Activated CD4-positive, alpha-beta memory T cell treated with anti-CD3 and anti-CD28 coated beads for 36 hours (primary cell): Measurements from ENCODE around the gene ORAI3. TPM values are rescaled to one million over a fixed set of nuclear protein-coding genes. Genes with fewer than 3 reads are reported as not detected.

Experiments used
- CTCF ChIA-PET: fragments of 350-600 bp; sonication (Branson Sonifier 250); formaldehyde crosslinking; loops from one replicate; lab custom pipeline; 2021; ENCODE audit warnings: antibody characterized with exemption, inconsistent platforms; lab: Charles Lee
- POLR2A ChIA-PET: fragments of 350-600 bp; sonication (Branson Sonifier 250); formaldehyde crosslinking; loops from one replicate; lab custom pipeline; 2021; ENCODE audit warnings: antibody characterized with exemption; lab: Charles Lee
- DNase-seq: peaks from one replicate; pipeline ENCODE4 v3.0.0-alpha.2; 2020
- H3K27ac Mint-ChIP-seq: one replicate; pipeline ENCODE4 v1.8.0; 2021; ENCODE audit warnings: mixed read lengths
- H3K27me3 Mint-ChIP-seq: one replicate; pipeline ENCODE4 v1.8.0; 2021; ENCODE audit warnings: mixed read lengths
- H3K36me3 Mint-ChIP-seq: one replicate; pipeline ENCODE4 v1.8.0; 2021; ENCODE audit warnings: mixed read lengths
- H3K4me1 Mint-ChIP-seq: one replicate; pipeline ENCODE4 v1.8.0; 2021; ENCODE audit warnings: low read depth, mixed read lengths
- H3K4me3 Mint-ChIP-seq: one replicate; pipeline ENCODE4 v1.8.0; 2021; ENCODE audit warnings: mild to moderate bottlenecking, mixed read lengths
- H3K9me3 Mint-ChIP-seq: one replicate; pipeline ENCODE4 v1.8.0; 2021; ENCODE audit warnings: mixed read lengths
- intact Hi-C: fragments of 100-400 bp; cut with micrococcal nuclease; formaldehyde crosslinking; loops from one replicate; pipeline ENCODE4 v1.15.1; 2023
- total RNA-seq, 2 experiments: library from RNA; stranded (reverse); gene quantifications; one replicate each; pipeline ENCODE4 v1.2.3, GENCODE V29; 2021

ORAI3 gene
- total RNA-seq, 2 experiments from 2014 or later: 9.6 to 9.7 TPM

DNA sequence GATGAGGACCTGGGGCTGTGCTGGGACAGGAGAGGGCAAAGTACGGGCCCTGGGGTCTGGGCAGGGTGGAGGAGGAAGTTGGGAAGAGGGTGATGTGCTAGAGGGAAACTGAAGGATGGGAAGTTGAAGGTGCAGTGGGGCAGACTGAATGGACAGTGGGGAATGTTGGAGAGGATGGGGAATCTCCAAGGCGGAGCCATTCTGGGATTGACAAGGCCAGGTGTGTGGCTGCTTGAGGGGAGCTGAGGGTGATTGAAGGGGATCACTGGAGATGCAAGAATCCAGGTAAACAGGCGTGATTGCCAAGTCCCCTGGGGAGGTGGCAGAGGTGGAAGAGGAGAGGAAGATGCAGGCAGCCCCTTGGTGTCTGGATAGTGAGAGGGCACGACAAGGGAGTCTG lies 27.6 kb downstream of the ORAI3 start:
- intact Hi-C loops: no loop called here
- no peak for DNase-seq
- ChIA-PET POLR2A (no interaction called here), CTCF (interaction anchor here (2.1 kb wide), 1 partner anchor 9 kb away, joined by 5 read pairs; the partner anchor contains the start of gene HSD3B7)
- Mint-ChIP-seq H3K36me3 (peaks cover 51% of the 10 kb centered on the region), H3K9me3 (no peaks in the 10 kb centered on the region), H3K27me3 (no peaks in the 10 kb centered on the region), H3K27ac (no peak overlapping the region), H3K4me1 (no peaks in the 10 kb centered on the region), H3K4me3 (no peak overlapping the region)

DNA sequence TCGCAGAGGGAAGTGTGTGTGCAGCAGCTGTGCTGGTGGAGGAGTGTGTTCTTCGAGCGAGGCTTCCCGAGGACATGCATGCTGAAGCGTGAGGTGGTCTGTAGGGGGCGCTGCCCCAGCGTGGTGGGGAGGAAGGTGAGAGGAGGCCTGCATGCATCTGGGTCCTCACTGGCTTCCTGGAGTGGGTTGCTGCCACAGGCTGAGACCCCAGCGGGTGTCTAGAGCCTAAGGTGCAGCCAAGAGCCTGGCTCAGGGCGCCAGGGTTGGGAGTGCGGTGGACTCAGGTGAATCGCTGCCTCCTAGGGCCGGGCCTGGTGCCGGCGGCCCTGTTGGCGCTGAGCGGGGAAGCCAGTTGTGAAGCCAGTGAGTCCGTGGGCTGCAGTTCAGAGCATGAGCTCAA lies 28.6 kb downstream of the ORAI3 start:
- Mint-ChIP-seq H3K27ac (no peak overlapping the region), H3K36me3 (peaks cover 44% of the 10 kb centered on the region), H3K4me3 (no peak overlapping the region), H3K27me3 (no peaks in the 10 kb centered on the region), H3K9me3 (no peaks in the 10 kb centered on the region), H3K4me1 (no peaks in the 10 kb centered on the region)
- POLR2A ChIA-PET: no interaction called here
- intact Hi-C loops: no loop called here
- CTCF ChIA-PET: no interaction called here
- peak; percentile 36 for DNase-seq

DNA sequence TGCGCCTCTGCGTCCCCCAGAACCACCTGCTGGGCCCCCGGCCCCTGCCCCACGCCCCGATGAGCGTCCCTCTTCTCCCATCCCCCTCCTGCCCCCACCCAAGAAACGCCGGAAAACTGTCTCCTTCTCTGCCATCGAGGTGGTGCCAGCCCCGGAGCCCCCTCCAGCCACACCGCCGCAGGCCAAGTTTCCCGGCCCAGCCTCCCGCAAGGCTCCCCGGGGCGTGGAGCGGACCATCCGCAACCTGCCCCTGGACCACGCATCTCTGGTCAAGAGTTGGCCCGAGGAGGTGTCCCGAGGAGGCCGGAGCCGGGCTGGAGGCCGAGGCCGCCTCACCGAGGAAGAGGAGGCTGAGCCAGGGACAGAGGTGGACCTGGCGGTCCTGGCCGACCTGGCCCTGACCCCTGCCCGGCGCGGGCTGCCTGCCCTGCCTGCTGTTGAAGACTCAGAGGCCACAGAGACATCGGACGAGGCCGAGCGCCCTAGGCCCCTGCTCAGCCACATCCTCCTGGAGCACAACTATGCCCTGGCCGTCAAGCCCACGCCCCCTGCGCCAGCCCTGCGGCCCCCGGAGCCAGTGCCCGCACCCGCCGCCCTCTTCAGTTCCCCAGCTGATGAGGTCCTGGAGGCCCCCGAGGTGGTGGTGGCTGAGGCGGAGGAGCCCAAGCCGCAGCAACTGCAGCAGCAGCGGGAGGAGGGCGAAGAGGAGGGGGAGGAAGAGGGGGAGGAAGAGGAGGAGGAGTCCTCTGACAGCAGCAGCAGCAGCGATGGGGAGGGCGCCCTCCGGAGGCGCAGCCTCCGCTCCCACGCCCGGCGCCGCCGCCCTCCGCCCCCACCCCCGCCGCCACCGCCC lies 30.5 kb downstream of the ORAI3 start:
- CTCF ChIA-PET: no interaction called here
- intact Hi-C loops: loop anchor here (10.0 kb wide), 1 partner anchor 465 kb away; the partner anchor contains the start of gene ZNF843
- H3K36me3 Mint-ChIP-seq: peaks cover 30% of the 10 kb centered on the region
- no peaks in the 10 kb centered on the region for H3K27me3 Mint-ChIP-seq
- POLR2A ChIA-PET: no interaction called here
- no peak overlapping the region for H3K27ac Mint-ChIP-seq
- H3K9me3 Mint-ChIP-seq: no peaks in the 10 kb centered on the region
- no peak overlapping the region for H3K4me3 Mint-ChIP-seq
- no peak for DNase-seq
- H3K4me1 Mint-ChIP-seq: no peaks in the 10 kb centered on the region

DNA sequence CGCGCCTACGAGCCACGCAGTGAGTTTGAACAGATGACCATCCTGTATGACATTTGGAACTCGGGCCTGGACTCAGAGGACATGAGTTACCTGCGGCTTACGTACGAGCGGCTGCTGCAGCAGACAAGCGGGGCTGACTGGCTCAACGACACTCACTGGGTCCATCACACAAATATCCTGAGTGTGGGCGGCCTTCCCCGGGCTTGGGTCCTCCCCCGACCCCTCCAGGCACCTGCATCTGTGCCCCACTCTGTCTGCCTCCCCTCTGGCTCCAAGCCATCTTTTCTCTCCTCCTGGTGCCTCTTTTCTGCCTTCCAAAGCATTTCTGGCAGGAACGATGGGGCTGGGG lies 31.1 kb downstream of the ORAI3 start:
- Mint-ChIP-seq H3K27ac (no peak overlapping the region), H3K4me1 (no peaks in the 10 kb centered on the region), H3K9me3 (no peaks in the 10 kb centered on the region), H3K4me3 (no peak overlapping the region), H3K36me3 (peaks cover 27% of the 10 kb centered on the region), H3K27me3 (no peaks in the 10 kb centered on the region)
- DNase-seq: no peak
- ChIA-PET POLR2A (no interaction called here), CTCF (no interaction called here)
- intact Hi-C loops: loop anchor here (10.0 kb wide), 1 partner anchor 465 kb away; the partner anchor contains the start of gene ZNF843

DNA sequence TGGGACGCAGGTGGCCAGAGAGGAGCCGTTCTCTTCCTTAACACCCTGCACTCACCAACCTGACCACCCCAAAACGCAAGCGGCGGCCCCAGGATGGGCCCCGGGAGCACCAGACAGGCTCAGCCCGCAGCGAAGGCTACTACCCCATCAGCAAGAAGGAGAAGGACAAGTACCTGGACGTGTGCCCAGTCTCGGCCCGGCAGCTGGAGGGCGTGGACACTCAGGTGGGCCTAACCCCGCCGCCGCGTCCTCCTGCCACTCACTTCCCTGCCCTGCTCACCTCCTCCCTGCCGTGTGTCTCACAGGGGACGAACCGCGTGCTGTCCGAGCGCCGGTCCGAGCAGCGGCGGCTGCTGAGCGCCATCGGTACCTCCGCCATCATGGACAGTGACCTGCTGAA lies 31.6 kb downstream of the ORAI3 start:
- intact Hi-C loops: loop anchor here (10.0 kb wide), 1 partner anchor 464 kb away; the partner anchor contains the start of gene ZNF843
- Mint-ChIP-seq H3K9me3 (no peaks in the 10 kb centered on the region), H3K36me3 (peaks cover 27% of the 10 kb centered on the region), H3K4me3 (no peak overlapping the region), H3K27me3 (no peaks in the 10 kb centered on the region), H3K4me1 (no peaks in the 10 kb centered on the region), H3K27ac (no peak overlapping the region)
- CTCF ChIA-PET: no interaction called here
- POLR2A ChIA-PET: no interaction called here
- no peak for DNase-seq

DNA sequence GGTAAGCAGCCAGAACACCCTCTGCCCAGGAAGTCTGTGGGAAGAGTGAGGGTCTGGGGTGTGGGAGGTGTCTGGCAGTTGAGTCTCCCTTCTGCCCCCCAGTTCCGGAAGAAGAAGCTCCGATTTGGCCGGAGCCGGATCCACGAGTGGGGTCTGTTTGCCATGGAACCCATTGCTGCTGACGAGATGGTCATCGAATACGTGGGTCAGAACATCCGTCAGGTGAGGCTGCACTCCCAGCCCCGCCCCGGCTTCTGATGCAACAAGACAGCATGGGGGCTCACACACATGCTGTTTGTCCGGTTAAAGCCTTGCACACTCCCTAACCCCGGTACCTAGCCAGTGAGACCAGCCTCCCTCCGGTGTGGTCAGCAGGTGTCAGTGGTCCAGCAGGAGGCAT lies 32.1 kb downstream of the ORAI3 start:
- Mint-ChIP-seq H3K36me3 (peaks cover 27% of the 10 kb centered on the region), H3K4me1 (no peaks in the 10 kb centered on the region), H3K9me3 (no peaks in the 10 kb centered on the region), H3K27ac (no peak overlapping the region), H3K4me3 (no peak overlapping the region), H3K27me3 (no peaks in the 10 kb centered on the region)
- DNase-seq: no peak
- CTCF ChIA-PET: no interaction called here
- intact Hi-C loops: loop anchor here (10.0 kb wide), 1 partner anchor 464 kb away; the partner anchor contains the start of gene ZNF843
- POLR2A ChIA-PET: no interaction called here

DNA sequence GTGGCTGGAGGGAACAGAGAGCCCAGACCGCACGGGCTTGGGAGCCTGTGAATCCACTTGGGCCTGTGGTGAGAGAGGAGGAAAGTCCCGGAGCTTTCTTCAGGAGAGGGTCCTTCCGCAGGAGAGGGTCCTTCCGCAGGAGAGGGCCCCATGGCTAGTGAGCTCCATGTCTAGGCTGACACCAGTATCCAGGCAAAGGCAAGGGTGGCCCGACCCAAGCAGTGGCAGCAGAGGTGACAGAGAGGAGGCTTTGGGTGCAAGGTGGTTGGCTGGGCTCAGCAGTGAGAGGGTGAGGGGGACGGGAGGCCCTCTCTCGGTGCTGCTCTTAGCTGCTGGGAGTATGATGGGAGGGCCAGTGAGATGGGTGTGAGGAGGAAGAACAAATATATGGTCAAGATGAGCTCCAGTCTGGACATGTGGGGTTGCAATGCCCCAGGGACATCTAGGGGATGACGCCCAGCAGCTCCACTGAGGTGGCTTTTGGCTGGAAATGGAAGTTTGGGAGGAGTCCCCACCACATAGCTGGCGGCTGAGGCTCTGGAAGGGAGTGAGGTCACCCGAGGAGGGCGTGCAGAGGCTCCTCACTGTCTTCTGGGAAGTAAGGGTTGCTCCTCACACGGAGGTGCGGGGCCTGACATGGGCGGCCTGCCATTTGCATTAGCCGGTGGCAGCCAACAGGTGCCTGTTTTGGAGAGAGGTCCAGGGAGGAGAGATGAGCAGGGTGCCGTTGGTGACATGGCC lies 33.9 kb downstream of the ORAI3 start:
- Mint-ChIP-seq H3K4me1 (no peaks in the 10 kb centered on the region), H3K27ac (no peak overlapping the region), H3K9me3 (no peaks in the 10 kb centered on the region), H3K36me3 (peaks cover 16% of the 10 kb centered on the region), H3K4me3 (no peak overlapping the region), H3K27me3 (no peaks in the 10 kb centered on the region)
- intact Hi-C loops: loop anchor here (10.0 kb wide), 1 partner anchor 462 kb away; the partner anchor contains the start of gene ZNF843
- ChIA-PET CTCF (interaction anchor here (0.6 to 3.8 kb wide), 10 partner anchors 11 to 885 kb away, joined by 3 to 26 read pairs (median 3); partner anchors contain the start of genes VKORC1 and ZNF843), POLR2A (no interaction called here)
- DNase-seq: no peak

DNA sequence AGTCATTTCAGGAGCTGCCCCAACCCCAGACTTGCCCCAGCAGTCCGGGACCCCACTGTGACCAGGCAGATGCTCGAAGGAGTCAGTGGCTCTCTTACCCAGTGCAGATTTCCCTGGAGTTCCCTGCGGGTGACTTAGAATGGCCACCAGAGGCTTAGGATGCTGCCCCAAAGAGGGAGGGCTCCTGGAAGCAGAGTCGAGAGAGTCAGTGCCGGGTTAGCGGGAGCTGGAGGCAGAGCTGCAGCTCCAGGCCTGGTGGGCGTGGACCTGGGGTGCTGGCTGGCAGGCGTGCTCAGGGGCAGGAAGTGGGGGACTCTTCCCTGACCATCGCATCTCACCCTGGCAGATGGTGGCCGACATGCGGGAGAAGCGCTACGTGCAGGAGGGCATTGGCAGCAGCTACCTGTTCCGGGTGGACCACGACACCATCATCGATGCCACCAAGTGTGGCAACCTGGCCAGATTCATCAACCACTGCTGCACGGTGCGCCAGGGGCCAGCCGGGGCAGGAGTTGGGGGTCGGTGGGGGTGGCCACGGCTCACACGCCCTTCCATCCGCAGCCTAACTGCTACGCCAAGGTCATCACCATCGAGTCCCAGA lies 34.5 kb downstream of the ORAI3 start:
- peaks cover 16% of the 10 kb centered on the region for H3K36me3 Mint-ChIP-seq
- H3K27me3 Mint-ChIP-seq: no peaks in the 10 kb centered on the region

DNA sequence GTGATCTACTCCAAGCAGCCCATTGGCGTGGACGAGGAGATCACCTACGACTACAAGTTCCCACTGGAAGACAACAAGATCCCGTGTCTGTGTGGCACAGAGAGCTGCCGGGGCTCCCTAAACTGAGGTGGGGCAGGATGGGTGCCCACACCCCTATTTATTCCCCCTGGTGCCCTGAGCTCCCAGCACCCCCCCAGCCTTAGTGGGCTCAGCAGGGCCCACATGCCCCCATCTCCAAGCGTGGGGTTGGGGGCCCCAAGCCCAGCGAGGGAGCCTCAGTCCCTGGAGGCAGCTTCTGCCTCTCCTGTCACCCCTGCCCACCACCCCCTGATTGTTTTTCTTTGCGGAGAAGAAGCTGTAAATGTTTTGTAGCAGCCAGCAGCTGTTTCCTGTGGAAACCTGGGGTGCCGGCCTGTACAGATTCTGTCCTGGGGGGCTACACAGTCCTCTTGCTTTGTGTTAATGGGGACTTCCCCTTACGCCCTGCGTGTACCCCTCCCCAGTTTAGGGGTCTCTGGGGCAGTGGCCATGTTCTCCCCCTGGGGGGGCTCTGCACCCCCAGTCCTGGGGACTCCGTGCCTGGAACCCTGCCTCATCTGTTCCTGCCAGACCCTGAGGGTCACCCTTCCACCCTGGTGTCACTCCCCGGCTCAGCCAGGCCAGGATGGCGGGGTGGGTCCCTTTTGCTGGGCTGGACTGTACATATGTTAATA lies 35.2 kb downstream of the ORAI3 start:
- no peaks in the 10 kb centered on the region for H3K27me3 Mint-ChIP-seq
- H3K9me3 Mint-ChIP-seq: no peaks in the 10 kb centered on the region
- CTCF ChIA-PET: interaction anchor here (0.7 to 3.8 kb wide), 31 partner anchors 8 to 884 kb away, joined by 3 to 37 read pairs (median 5); partner anchors contain the start of genes KAT8, STX4, VKORC1 and ZNF646
- intact Hi-C loops: loop anchor here (2.0 to 10.0 kb wide), 2 partner anchors 111 to 461 kb away; partner anchors contain the start of genes VKORC1 and ZNF843
- H3K36me3 Mint-ChIP-seq: peaks cover 11% of the 10 kb centered on the region
- no peak overlapping the region for H3K27ac Mint-ChIP-seq
- DNase-seq: no peak
- H3K4me1 Mint-ChIP-seq: no peaks in the 10 kb centered on the region
- H3K4me3 Mint-ChIP-seq: no peak overlapping the region
- POLR2A ChIA-PET: no interaction called here

More for the DNA sequence above, 34.5 kb downstream of the ORAI3 start:
- POLR2A ChIA-PET: no interaction called here
- Mint-ChIP-seq H3K4me1 (no peaks in the 10 kb centered on the region), H3K27ac (no peak overlapping the region), H3K9me3 (no peaks in the 10 kb centered on the region), H3K4me3 (no peak overlapping the region)
- CTCF ChIA-PET: interaction anchor here (0.6 to 3.8 kb wide), 13 partner anchors 11 to 885 kb away, joined by 3 to 37 read pairs (median 3); partner anchors contain the start of genes VKORC1 and ZNF843
- intact Hi-C loops: loop anchor here (10.0 kb wide), 1 partner anchor 461 kb away; the partner anchor contains the start of gene ZNF843
- no peak for DNase-seq

DNA sequence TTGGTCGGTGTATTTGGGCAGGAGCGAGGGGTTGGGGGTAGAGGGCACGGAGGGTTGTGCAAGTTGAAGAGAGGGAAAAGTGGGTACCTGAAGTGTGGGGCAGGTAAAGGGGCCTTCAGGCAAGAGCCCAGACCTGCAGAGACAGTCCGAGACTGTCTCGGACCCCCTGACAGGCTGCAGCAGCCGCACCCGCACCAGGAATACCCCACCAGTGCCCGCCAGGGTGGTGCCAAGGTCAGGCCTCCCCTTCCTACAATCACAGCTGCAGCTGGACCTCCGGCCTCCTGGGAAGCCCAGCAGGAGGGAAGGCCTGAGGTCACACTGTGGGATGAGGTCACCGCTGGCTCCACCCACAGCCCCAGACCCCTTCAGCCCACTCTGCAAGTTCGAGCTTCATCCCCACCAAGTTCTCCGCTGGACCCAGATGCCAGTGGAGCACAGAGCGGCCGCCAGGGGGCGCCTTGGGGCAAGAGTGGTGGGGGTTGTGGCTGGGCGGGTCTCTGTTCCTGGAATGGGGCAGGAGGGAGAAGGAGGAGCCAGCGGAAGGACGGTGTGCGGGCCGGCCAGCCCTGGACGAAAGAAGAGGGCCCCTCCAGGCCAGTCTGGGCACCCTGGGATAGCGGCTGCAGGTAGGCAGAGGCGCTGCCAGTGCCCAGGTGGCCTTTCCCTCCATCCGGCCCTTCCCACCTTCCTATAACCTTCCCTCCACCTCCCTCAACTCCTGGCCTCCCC lies 36.0 kb downstream of the ORAI3 start, which contains the start of gene HSD3B7:
Gene HSD3B7, plus strand, starts transcription at position 539 of the 732 bp plus-strand sequence. CDS start 452 bp downstream, outside the sequence.
- H3K4me1 Mint-ChIP-seq: no peaks in the 10 kb centered on the region
- ChIA-PET CTCF (interaction anchor here (0.7 to 3.8 kb wide), 33 partner anchors 8 to 883 kb away, joined by 3 to 37 read pairs (median 5); partner anchors contain the start of genes KAT8, STX4, VKORC1 and ZNF646), POLR2A (no interaction called here)
- H3K27ac Mint-ChIP-seq: no peak within 1 kb of the TSS
- H3K9me3 Mint-ChIP-seq: no peaks in the 10 kb centered on the region
- no peaks in the 10 kb centered on the region for H3K27me3 Mint-ChIP-seq
- peaks cover 11% of the 10 kb centered on the region for H3K36me3 Mint-ChIP-seq
- no peak within 1 kb of the TSS for H3K4me3 Mint-ChIP-seq
- DNase-seq: peak; percentile 88
- intact Hi-C loops: loop anchor here (2.0 to 10.0 kb wide), 2 partner anchors 110 to 460 kb away; partner anchors contain the start of genes VKORC1 and ZNF843
